H1 (cell line): Measurements from ENCODE around the gene AMN. TPM values are rescaled to one million over a fixed set of nuclear protein-coding genes. Genes with fewer than 3 reads are reported as not detected.

Experiments
- CTCF ChIA-PET: fragments of 300-600 bp; sonication (Branson Sonifier 250); formaldehyde crosslinking; loops from one replicate; lab custom pipeline; 2021; ENCODE audit not compliant: partially characterized antibody; lab: Charles Lee
- POLR2A ChIA-PET: fragments of 300-600 bp; sonication (Branson Sonifier 250); formaldehyde crosslinking; loops from one replicate; lab custom pipeline; 2021; ENCODE audit warnings: inconsistent platforms; ENCODE audit not compliant: partially characterized antibody; lab: Charles Lee
- DNase-seq, 2 experiments: peaks; one replicate each; pipeline versions ENCODE4 v3.0.0 to v3.0.0-alpha.2; 2010 to 2022; ENCODE audit warnings: low spot score in 2 of 2, low read depth in 1 of 2, mixed read lengths in 1 of 2
- FAIRE-seq: peaks from 2 replicates; lab custom pipeline; 2011; peaks lifted over from hg19 to GRCh38; lab: Jason Lieb, UNC
- H2AFZ ChIP-seq: 2 replicates; pipeline ENCODE4 v1.8.1; 2012; ENCODE audit warnings: low read length, inconsistent platforms
- H2AK5ac ChIP-seq: 2 replicates; pipeline ENCODE4 v1.6.1; 2013; ENCODE audit warnings: low read depth, low read length
- H2BK120ac ChIP-seq: replicated peaks from 2 replicates; pipeline ENCODE3; 2013; ENCODE audit warnings: low read depth, low read length, inconsistent platforms
- H2BK12ac ChIP-seq: 2 replicates; pipeline ENCODE4 v1.6.1; 2013; ENCODE audit warnings: low read depth, low read length
- H2BK15ac ChIP-seq: 2 replicates; pipeline ENCODE4 v1.6.1; 2013; ENCODE audit warnings: low read length
- H2BK20ac ChIP-seq: 2 replicates; pipeline ENCODE4 v1.6.1; 2013; ENCODE audit warnings: low read length
- H2BK5ac ChIP-seq: 2 replicates; pipeline ENCODE4 v1.6.1; 2013; ENCODE audit warnings: low read depth, low read length
- H3K14ac ChIP-seq: 2 replicates; pipeline ENCODE4 v1.6.1; 2013; ENCODE audit warnings: inconsistent platforms; ENCODE audit not compliant: insufficient read length
- H3K18ac ChIP-seq: 2 replicates; pipeline ENCODE4 v1.6.1; 2013; ENCODE audit warnings: low read length; ENCODE audit errors: extremely low read depth
- H3K23ac ChIP-seq: 2 replicates; pipeline ENCODE4 v1.6.1; 2013; ENCODE audit warnings: inconsistent platforms; ENCODE audit not compliant: insufficient read length
- H3K23me2 ChIP-seq: 2 replicates; pipeline ENCODE4 v1.6.1; 2013; ENCODE audit warnings: low read depth, low read length
- H3K27ac ChIP-seq: 2 replicates; pipeline ENCODE4 v1.6.1; 2011; ENCODE audit warnings: low read depth, low read length, inconsistent platforms
- H3K27me3 ChIP-seq, 4 experiments: replicated peaks in 1 of 4; 1 replicate in 1 of 4; 2 replicates in 3 of 4; pipeline versions ENCODE4 v1.6.1 to v1.8.1; 2011 to 2013; ENCODE audit warnings: low read length in 3 of 4, mild to moderate bottlenecking in 3 of 4, inconsistent platforms in 2 of 4, mixed read lengths in 2 of 4, moderate library complexity in 1 of 4; ENCODE audit not compliant: control insufficient read depth in 3 of 4, insufficient read depth in 3 of 4; ENCODE audit errors: extremely low read depth in 1 of 4
- H3K36me3 ChIP-seq, 4 experiments: 2 replicates each; pipeline versions ENCODE4 v1.6.1 to v1.8.1; 2011 to 2013; ENCODE audit warnings: mild to moderate bottlenecking in 4 of 4, low read length in 3 of 4, moderate library complexity in 2 of 4, control low read depth in 1 of 4, inconsistent platforms in 1 of 4; ENCODE audit not compliant: insufficient read depth in 4 of 4, control insufficient read depth in 2 of 4
- H3K4ac ChIP-seq: replicated peaks from 2 replicates; pipeline ENCODE3; 2013; ENCODE audit warnings: low read length, low read depth, mixed read lengths, inconsistent platforms; ENCODE audit not compliant: insufficient read length
- H3K4me1 ChIP-seq, 4 experiments: replicated peaks in 1 of 4; 1 replicate in 1 of 4; 2 replicates in 3 of 4; pipeline versions ENCODE4 v1.6.1 to v1.8.1; 2011 to 2013; ENCODE audit warnings: low read length in 3 of 4, inconsistent platforms in 2 of 4, mixed read lengths in 1 of 4; ENCODE audit not compliant: insufficient read depth in 4 of 4, control insufficient read depth in 3 of 4
- H3K4me2 ChIP-seq, 2 experiments: 2 replicates each; pipeline versions ENCODE4 v1.6.1 to v1.8.1; 2011 to 2013; ENCODE audit warnings: low read depth in 2 of 2, low read length in 2 of 2, control low read depth in 1 of 2, inconsistent platforms in 1 of 2, mild to moderate bottlenecking in 1 of 2; ENCODE audit not compliant: insufficient read depth in 1 of 2
- H3K4me3 ChIP-seq, 4 experiments: fragments of 200-600, 300-600 bp in 1 of 4; sonication (generic), shearing (Covaris generic), sonication (Bioruptor Twin) in 1 of 4; 2 replicates each; pipeline versions ENCODE4 v1.5.1 to v1.8.1; 2011 to 2016; ENCODE audit warnings: low read length in 4 of 4, low read depth in 3 of 4, control low read depth in 2 of 4, inconsistent platforms in 2 of 4, mild to moderate bottlenecking in 2 of 4, mixed read lengths in 1 of 4, moderate library complexity in 1 of 4; ENCODE audit not compliant: insufficient read depth in 2 of 4; ENCODE audit errors: extremely low read depth in 1 of 4
- H3K56ac ChIP-seq: replicated peaks from 2 replicates; pipeline ENCODE3; 2013; ENCODE audit warnings: low read depth, mild to moderate bottlenecking, mixed read lengths, low read length, inconsistent platforms; ENCODE audit not compliant: insufficient read length
- H3K79me1 ChIP-seq: 2 replicates; pipeline ENCODE4 v1.6.1; 2013; ENCODE audit warnings: low read depth, low read length, control low read depth
- H3K79me2 ChIP-seq, 2 experiments: 2 replicates each; pipeline versions ENCODE4 v1.6.1 to v1.8.1; 2012 to 2013; ENCODE audit warnings: low read length in 2 of 2, mild to moderate bottlenecking in 2 of 2, inconsistent platforms in 1 of 2; ENCODE audit not compliant: insufficient read depth in 2 of 2, control insufficient read depth in 1 of 2
- H3K9ac ChIP-seq, 4 experiments: replicated peaks in 1 of 4; 1 replicate in 1 of 4; 2 replicates in 3 of 4; pipeline versions ENCODE4 v1.6.1 to v1.8.1; 2011 to 2013; ENCODE audit warnings: low read depth in 3 of 4, low read length in 3 of 4, control low read depth in 2 of 4, mild to moderate bottlenecking in 2 of 4, moderate library complexity in 2 of 4, inconsistent platforms in 1 of 4; ENCODE audit errors: extremely low read depth in 1 of 4
- H3K9me3 ChIP-seq, 2 experiments: 2 replicates each; pipeline versions ENCODE4 v1.6.1 to v1.8.1; 2012 to 2013; ENCODE audit warnings: mild to moderate bottlenecking in 2 of 2, moderate library complexity in 2 of 2, control low read depth in 1 of 2, inconsistent platforms in 1 of 2, low read depth in 1 of 2, low read length in 1 of 2, mixed read lengths in 1 of 2; ENCODE audit not compliant: insufficient read depth in 2 of 2
- H4K20me1 ChIP-seq, 2 experiments: replicated peaks in 1 of 2; 2 replicates each; pipeline versions ENCODE3 to v1.8.1; 2011 to 2013; ENCODE audit warnings: inconsistent platforms in 2 of 2, low read length in 2 of 2, mild to moderate bottlenecking in 1 of 2; ENCODE audit not compliant: insufficient read depth in 2 of 2, control insufficient read depth in 1 of 2
- H4K5ac ChIP-seq: 2 replicates; pipeline ENCODE4 v1.6.1; 2013; ENCODE audit warnings: low read length, low read depth, mixed read lengths, inconsistent platforms; ENCODE audit not compliant: insufficient read length
- H4K8ac ChIP-seq: 2 replicates; pipeline ENCODE4 v1.8.0; 2013; ENCODE audit warnings: mild to moderate bottlenecking, moderate library complexity, low read length, inconsistent platforms; ENCODE audit not compliant: insufficient read depth; ENCODE audit errors: extremely low read depth
- H4K91ac ChIP-seq: replicated peaks from 2 replicates; pipeline ENCODE3; 2013; ENCODE audit warnings: low read length, mixed read lengths, inconsistent platforms; ENCODE audit not compliant: insufficient read length
- ASH2L ChIP-seq: fragments of 200-600, 300-600 bp; sonication (generic); IDR thresholded peaks from one replicate; pipeline ENCODE4 v1.7.1; 2017; ENCODE audit warnings: low read length
- CHD1 ChIP-seq: IDR thresholded peaks from 2 replicates; pipeline ENCODE4 v1.6.1; 2012; ENCODE audit warnings: low read depth, low read length, improper control_type of control experiment
- EGR1 ChIP-seq: IDR thresholded peaks from 2 replicates; pipeline ENCODE4 v1.6.1; 2011; ENCODE audit warnings: low read depth, low read length, borderline replicate concordance
- FOSL1 ChIP-seq: IDR thresholded peaks from 2 replicates; pipeline ENCODE4 v1.6.1; 2011; ENCODE audit warnings: mild to moderate bottlenecking, low read depth, low read length, moderate library complexity; ENCODE audit not compliant: insufficient read depth
- JUND ChIP-seq: IDR thresholded peaks from 2 replicates; pipeline ENCODE4 v1.6.1; 2011; ENCODE audit warnings: mild to moderate bottlenecking, improper control_type of control experiment, low read length
- KDM1A ChIP-seq: fragments of 200-600, 300-600 bp; sonication (generic); IDR thresholded peaks from 2 replicates; pipeline ENCODE4 v1.7.1; 2016; ENCODE audit warnings: mild to moderate bottlenecking, low read length, borderline replicate concordance
- KDM5A ChIP-seq: fragments of 200-600 bp; IDR thresholded peaks from 2 replicates; pipeline ENCODE4 v1.7.1; 2012; ENCODE audit warnings: mild to moderate bottlenecking, low read length, inconsistent platforms, mixed read lengths
- PHF8 ChIP-seq: fragments of 200-600 bp; sonication (generic); conservative IDR thresholded peaks from 2 replicates; pipeline ENCODE4 v1.7.1; 2012; ENCODE audit warnings: low read depth, mild to moderate bottlenecking, inconsistent platforms, low read length, moderate library complexity
- POLR2AphosphoS5 ChIP-seq: IDR thresholded peaks from 2 replicates; pipeline ENCODE4 v1.6.1; 2011; ENCODE audit warnings: low read depth, low read length
- RXRA ChIP-seq: IDR thresholded peaks from 2 replicates; pipeline ENCODE4 v1.6.1; 2011; ENCODE audit warnings: low read depth, mild to moderate bottlenecking, low read length, moderate library complexity; ENCODE audit not compliant: insufficient read depth
- SAP30 ChIP-seq: fragments of 300-600 bp; sonication (generic); IDR thresholded peaks from 2 replicates; pipeline ENCODE4 v1.7.1; 2012; ENCODE audit warnings: low read length, moderate library complexity, mild to moderate bottlenecking, inconsistent platforms; ENCODE audit not compliant: insufficient read depth, insufficient replicate concordance
- SIN3A ChIP-seq, 2 experiments: IDR thresholded peaks in 1 of 2; conservative IDR thresholded peaks in 1 of 2; 2 replicates each; pipeline ENCODE4 v1.6.1; 2011 to 2012; ENCODE audit warnings: low read length in 2 of 2, improper control_type of control experiment in 1 of 2, low read depth in 1 of 2, mild to moderate bottlenecking in 1 of 2
- SP4 ChIP-seq: IDR thresholded peaks from 2 replicates; pipeline ENCODE4 v1.6.1; 2012; ENCODE audit warnings: low read length, inconsistent platforms
- TAF1 ChIP-seq: IDR thresholded peaks from 2 replicates; pipeline ENCODE4 v1.6.1; 2011; ENCODE audit warnings: mild to moderate bottlenecking, low read depth, low read length
- TAF7 ChIP-seq: optimal IDR thresholded peaks from 2 replicates; pipeline ENCODE3; 2011; ENCODE audit warnings: low read depth, mild to moderate bottlenecking, inconsistent platforms, low read length, moderate library complexity, borderline replicate concordance
- WGBS, 2 experiments: shearing (Covaris generic) in 1 of 2; methylation state at CpG; one replicate each; pipeline versions ENCODE4 v1.1.6 to v1.1.7; 2013 to 2015; ENCODE audit warnings: low lambda C conversion rate in 2 of 2, mixed read lengths in 2 of 2, inconsistent platforms in 1 of 2, low coverage in 1 of 2, missing lambda C conversion rate in 1 of 2; ENCODE audit not compliant: insufficient replicate concordance in 2 of 2, insufficient coverage in 1 of 2, insufficient read length in 1 of 2; ENCODE audit errors: extremely low coverage in 1 of 2, missing lambda C conversion rate in 1 of 2; 5-methylcytosine and 5-hydroxymethylcytosine counted together
- polyA plus RNA-seq, 7 experiments: library from polyadenylated mRNA; depleted of rRNA in 3 of 7; stranded (reverse) in 5 of 7; unstranded in 2 of 7; fragments of >200 nt in 5 of 7; fragments of 200-250 nt in 2 of 7; gene quantifications; 1 replicate in 5 of 7; 2 replicates in 1 of 7; 4 replicates in 1 of 7; pipeline versions ENCODE4 v1.2.1 to v1.2.3, GENCODE V29; 2011 to 2013; ENCODE audit warnings: missing spikeins in 2 of 7, mixed read lengths in 2 of 7
- total RNA-seq: library from RNA; stranded (reverse); fragmentation: NEBNext Ultra II Directional; extraction: Animal tissue kit (Norgen Biotek cat#: 25700); gene quantifications from 2 replicates; pipeline ENCODE4 v1.2.1, GENCODE V29; 2021

The AMN gene
- total and polyA plus RNA-seq, 2 of the 8 experiments (the other 6 are each of a cell fraction or from before 2014, with no cell fraction given), result 0.77 to 1.5 TPM

DNA sequence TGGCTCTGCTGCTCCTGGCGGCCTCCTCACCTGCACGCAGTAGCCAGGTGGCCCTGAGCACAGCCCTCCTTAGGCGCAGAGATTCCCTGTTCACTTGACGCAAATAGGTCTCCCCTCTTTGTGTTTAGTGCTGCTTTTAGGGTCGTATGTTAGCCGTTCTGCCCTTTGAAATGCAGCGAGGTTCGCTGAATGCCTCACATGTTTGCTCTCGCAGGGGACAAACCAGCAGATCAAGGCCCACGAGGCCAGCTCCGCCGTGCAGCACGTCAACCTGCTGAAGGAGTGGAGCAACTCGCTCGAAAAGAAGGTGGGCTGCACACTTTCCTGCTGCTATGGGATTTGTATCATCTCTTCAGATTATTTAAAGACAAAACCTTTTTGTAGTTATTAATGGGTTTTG is 31.4 kb upstream of the AMN start:
- H3K9me3 ChIP-seq, result no peaks in the 10 kb centered on the region
- no peak overlapping the region for H3K4me2 ChIP-seq
- H3K27ac ChIP-seq, result no peak overlapping the region
- H2AFZ ChIP-seq, result no peak overlapping the region
- H4K91ac ChIP-seq, result no peak overlapping the region
- no peak overlapping the region for H2BK5ac ChIP-seq
- H2BK20ac ChIP-seq, result no peak overlapping the region
- H2BK12ac ChIP-seq, result no peak overlapping the region
- H4K5ac ChIP-seq, result no peak overlapping the region
- ChIA-PET CTCF (interaction anchor here (1.3 kb wide), 1 partner anchor 197 kb away, joined by 3 read pairs; no protein-coding TSS in a partner anchor), POLR2A (no interaction called here)
- H3K27me3 ChIP-seq, result no peaks in the 10 kb centered on the region
- H2AK5ac ChIP-seq, result peak overlapping the region; percentile 79; the same call in 1 of the 2 replicates
- H3K23ac ChIP-seq, result no peak overlapping the region
- H3K79me2 ChIP-seq, result no peaks in the 10 kb centered on the region
- H3K4me1 ChIP-seq, result 0 out of 7 replicates have a peak, but pooled peaks cover 0 to 4% (median 0%) of the 10 kb centered on the region in 4 experiments
- no peaks in the 10 kb centered on the region for H3K23me2 ChIP-seq
- peak overlapping the region in 1 of 4 experiments; percentile 11; a peak in 3 of 7 replicates for H3K9ac ChIP-seq
- no peak overlapping the region for H3K4me3 ChIP-seq
- WGBS, 2 experiments, result 80% methylated on average over 15 of the region's 15 CpGs; no CpG with 5 or more reads in 1 of the 2 experiments
- DNase-seq (no peak), FAIRE-seq (no peak)
- H3K18ac ChIP-seq, result no peak overlapping the region
- no peak overlapping the region for H2BK15ac ChIP-seq
- H3K14ac ChIP-seq, result no peak overlapping the region
- no peak overlapping the region for H3K4ac ChIP-seq
- H4K8ac ChIP-seq, result no peak overlapping the region
- no peak overlapping the region for H2BK120ac ChIP-seq
- H3K56ac ChIP-seq, result no peak overlapping the region
- H4K20me1 ChIP-seq, result peaks cover 0 to 2% of the 10 kb centered on the region in 2 experiments
- no peaks in the 10 kb centered on the region for H3K36me3 ChIP-seq
- no peaks in the 10 kb centered on the region for H3K79me1 ChIP-seq
- TF ChIP-seq CHD1, result no peak
- TF ChIP-seq TAF1, result no peak
- no peak for TF ChIP-seq KDM1A
- no peak for TF ChIP-seq ASH2L
- no peak for TF ChIP-seq SP4
- no peak for TF ChIP-seq JUND
- no peak for TF ChIP-seq KDM5A
- no peak for TF ChIP-seq SIN3A (conservative IDR thresholded peaks at IDR 0.05 in 1 of 2, IDR thresholded peaks at IDR 0.05 in 1 of 2; ENCODE audit: low read depth in 1 of 2, low read length in 2 of 2)
- no peak for TF ChIP-seq POLR2AphosphoS5
- TF ChIP-seq EGR1, result no peak
- TF ChIP-seq RXRA, result no peak
- TF ChIP-seq TAF7, result no peak
- no peak for TF ChIP-seq PHF8
- no peak for TF ChIP-seq SAP30
- TF ChIP-seq FOSL1, result no peak
